Renal pelvis (tissue), 4 donors: Measurements from ENCODE around the gene PFN2. TPM values are rescaled to one million over a fixed set of nuclear protein-coding genes. Genes with fewer than 3 reads are reported as not detected.
"Not testable (repeated sequence)": the region's sequence is repeated elsewhere in the genome, so short reads cannot be mapped to it uniquely, and the experiment has no call there.

ENCODE experiments used
- DNase-seq: peaks from one replicate; pipeline ENCODE4 v3.0.0-alpha.2; 2013
- polyA plus RNA-seq, 3 donors: library from polyadenylated mRNA; unstranded; fragments of 120-200 nt; gene quantifications; one replicate each; pipeline ENCODE4 v1.2.1, GENCODE V29; 2013; ENCODE audit not compliant: insufficient read length in 3 of 3

PFN2 gene
- polyA plus RNA-seq, 3 donors, result 388 to 435 (median 423) TPM

GRCh38 chr3:149938392-149939055 lies 32.2 kb downstream of the PFN2 start:
- not testable (repeated sequence) for DNase-seq

DNA sequence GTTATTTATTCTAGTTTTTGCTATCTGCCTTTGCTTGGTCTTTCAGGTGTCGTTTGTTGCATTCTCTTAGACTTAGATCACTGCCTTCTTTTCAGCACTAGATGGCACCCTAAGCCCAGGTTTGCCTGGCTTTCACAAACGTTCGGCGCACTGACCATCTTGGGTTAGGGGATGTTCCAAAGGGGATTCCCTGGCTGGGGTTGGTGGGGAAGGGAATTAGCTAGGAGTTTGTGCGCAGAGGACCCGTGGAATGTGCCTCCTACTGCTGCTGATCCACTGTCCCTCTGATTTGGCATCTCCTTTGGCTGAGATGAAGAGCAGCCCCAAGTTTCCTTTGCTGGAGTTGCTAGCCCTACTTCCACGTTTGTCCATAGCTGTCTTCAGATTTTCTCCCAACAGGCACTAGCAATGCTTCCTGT lies 33.9 kb downstream of the PFN2 start:
- peak; percentile 29 for DNase-seq

- no peak for DNase-seq
Measured at GRCh38 chr3:149934524-149934923, 36.2 kb downstream of the PFN2 start.

GRCh38 chr3:149933858-149934257 lies 36.8 kb downstream of the PFN2 start:
- DNase-seq, result no peak

- no peak for DNase-seq
Measured at GRCh38 chr3:149933008-149933407, 37.7 kb downstream of the PFN2 start.

GRCh38 chr3:149920119-149920518 lies 50.6 kb downstream of the PFN2 start:
- DNase-seq, result no peak

DNA sequence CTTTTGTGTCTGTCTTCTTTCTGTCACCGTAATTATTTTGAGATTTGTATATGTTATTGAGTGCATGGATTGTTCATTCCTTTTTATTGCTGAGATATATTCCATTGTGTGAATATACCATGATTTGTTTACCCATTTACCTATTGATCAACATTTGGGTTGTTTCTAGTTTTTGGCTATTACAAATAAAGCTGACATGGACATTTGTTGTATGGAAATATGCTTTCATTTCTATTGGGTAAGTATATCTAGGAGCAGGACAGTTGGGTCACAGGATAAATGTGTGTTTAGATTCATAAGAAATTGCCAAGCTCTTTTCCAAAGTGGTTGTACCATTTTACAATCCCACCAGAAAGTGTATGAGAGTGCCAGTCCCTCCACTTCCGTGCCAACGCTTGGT lies 51.2 kb downstream of the PFN2 start:
- no peak for DNase-seq

- no peak for DNase-seq
Measured at GRCh38 chr3:149917124-149917667, 53.5 kb downstream of the PFN2 start.

Other genes starting within 250 kb of the PFN2 start
- gene COMMD2, start 218.4 kb downstream of the PFN2 start, polyA plus RNA-seq, result 10 to 100 TPM; 48.7 to 58.7 (median 58.4) TPM
- gene ANKUB1, start 178.3 kb downstream of the PFN2 start, polyA plus RNA-seq, result under 1 TPM in 1 of 3 donors, not detected in 2; 0.33 TPM
- 10 to 100 TPM; 79.1 to 91.5 (median 80.4) TPM for gene RNF13, start 157.7 kb downstream of the PFN2 start, polyA plus RNA-seq